ENCODE data around the gene RPS15A. TPM values are rescaled to one million over a fixed set of nuclear protein-coding genes. Genes with fewer than 3 reads are reported as not detected.

Gene RPS15A
- 6,481 TPM for polyA plus RNA-seq (2012; ENCODE audit: low read depth, missing spikeins)

DNA sequence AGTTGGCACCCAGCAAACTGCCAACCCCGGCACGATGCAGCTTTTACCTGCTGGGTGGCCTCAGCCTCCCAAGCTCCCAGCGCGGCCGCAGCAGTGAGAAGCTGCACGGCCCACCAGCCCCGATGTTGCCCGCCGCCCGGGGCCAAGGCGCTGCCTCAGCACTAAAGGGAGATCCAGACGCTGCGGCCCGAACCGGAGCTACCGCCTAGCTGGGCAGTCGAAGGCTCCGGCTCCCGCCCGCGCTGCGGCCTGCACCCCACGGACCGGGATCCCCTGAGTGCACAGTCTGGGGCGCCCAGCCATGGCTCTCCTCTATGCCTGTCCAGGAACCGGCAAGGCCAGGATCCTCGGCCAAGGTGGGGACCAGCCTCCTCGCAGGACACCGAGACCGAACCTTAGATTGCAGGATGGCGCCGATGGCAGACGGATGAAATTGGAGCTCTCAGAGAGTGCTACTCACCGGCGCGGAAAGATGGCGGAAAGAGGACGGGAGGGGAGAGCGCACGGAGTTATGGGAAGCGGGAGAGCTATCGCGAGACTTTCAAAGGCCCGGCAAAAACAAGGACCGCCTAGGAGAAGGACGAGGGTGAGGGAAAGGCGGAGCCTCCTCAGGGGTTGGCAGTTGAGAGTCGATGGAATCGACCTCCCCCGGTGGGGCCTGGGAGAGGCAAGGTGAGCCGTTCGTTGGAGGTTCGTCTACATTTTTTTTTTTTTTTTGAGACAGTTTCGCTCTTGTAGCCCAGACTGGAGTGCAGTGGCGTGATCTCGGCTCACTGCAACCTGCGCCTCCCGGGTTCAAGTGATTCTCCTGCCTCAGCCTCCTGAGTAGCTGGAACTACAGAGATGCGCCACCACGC, at the start of gene RPS15A:
Gene RPS15A, minus strand, starts transcription at position 485 of the 857 bp plus-strand sequence. CDS start 1,221 bp downstream, outside the sequence.
- peak; percentile 99 for TF ChIP-seq POLR2A (IDR thresholded peaks at IDR 0.05; ENCODE audit: low read depth, low read length)
- TF ChIP-seq TAF1 (IDR thresholded peaks at IDR 0.05; ENCODE audit: low read depth, low read length), result peak; percentile 98
- no peak for TF ChIP-seq SPI1 (IDR thresholded peaks at IDR 0.05; ENCODE audit: low read depth, low read length)
- peak; percentile 74 for TF ChIP-seq POU2F2 (IDR thresholded peaks at IDR 0.05; ENCODE audit: low read depth, low read length)
- TF ChIP-seq POLR2AphosphoS5 (IDR thresholded peaks at IDR 0.05; ENCODE audit: low read depth, low read length), result peak; percentile 99
- DNase-seq (ENCODE audit: insufficient read length, low spot score) (peak; percentile 95), FAIRE-seq (peak; percentile 77)

GRCh38 chr16:18839555-18839954, 49.4 kb upstream of the RPS15A start:
- DNase-seq (ENCODE audit: insufficient read length, low spot score) (no peak), FAIRE-seq (no peak)
- TF ChIP-seq SPI1 (IDR thresholded peaks at IDR 0.05; ENCODE audit: low read depth, low read length) (no peak), POLR2A (IDR thresholded peaks at IDR 0.05; ENCODE audit: low read depth, low read length) (no peak), POU2F2 (IDR thresholded peaks at IDR 0.05; ENCODE audit: low read depth, low read length) (no peak)

DNA sequence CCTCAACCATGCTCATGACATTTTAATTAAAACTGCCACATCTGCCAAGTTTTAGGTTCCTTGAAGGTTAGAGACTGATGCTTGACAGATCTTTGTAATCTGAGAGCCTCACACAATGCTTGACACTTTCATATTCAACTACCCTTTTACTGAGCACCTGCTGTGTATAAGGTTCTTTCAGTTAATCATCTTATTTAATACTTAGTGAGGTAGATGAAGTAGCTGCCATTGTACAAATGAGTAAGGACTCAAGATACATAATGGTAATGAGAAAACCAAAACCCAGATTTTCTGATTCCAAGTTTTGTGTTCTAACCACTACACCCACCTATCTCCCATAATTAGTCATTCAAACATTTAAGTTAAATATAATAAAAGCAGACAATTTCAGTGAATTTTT, 46.6 kb upstream of the RPS15A start:
- FAIRE-seq, result no peak
- TF ChIP-seq POLR2AphosphoS5 (IDR thresholded peaks at IDR 0.05; ENCODE audit: low read depth, low read length), result no peak
- TF ChIP-seq SPI1 (IDR thresholded peaks at IDR 0.05; ENCODE audit: low read depth, low read length), result no peak
- TF ChIP-seq POU2F2 (IDR thresholded peaks at IDR 0.05; ENCODE audit: low read depth, low read length), result no peak
- TF ChIP-seq TAF1 (IDR thresholded peaks at IDR 0.05; ENCODE audit: low read depth, low read length), result no peak
- no peak for TF ChIP-seq PAX5 (IDR thresholded peaks at IDR 0.05; ENCODE audit: insufficient read depth, low read length, severe bottlenecking)
- no peak for TF ChIP-seq POLR2A (IDR thresholded peaks at IDR 0.05; ENCODE audit: low read depth, low read length)

GRCh38 chr16:18834864-18835263, 44.7 kb upstream of the RPS15A start:
- FAIRE-seq (no peak), DNase-seq (ENCODE audit: insufficient read length, low spot score) (no peak)
- TF ChIP-seq POLR2A (IDR thresholded peaks at IDR 0.05; ENCODE audit: low read depth, low read length), result no peak
- no peak for TF ChIP-seq PAX5 (IDR thresholded peaks at IDR 0.05; ENCODE audit: insufficient read depth, low read length, severe bottlenecking)
- no peak for TF ChIP-seq SPI1 (IDR thresholded peaks at IDR 0.05; ENCODE audit: low read depth, low read length)
- no peak for TF ChIP-seq POLR2AphosphoS5 (IDR thresholded peaks at IDR 0.05; ENCODE audit: low read depth, low read length)
- no peak for TF ChIP-seq TAF1 (IDR thresholded peaks at IDR 0.05; ENCODE audit: low read depth, low read length)
- TF ChIP-seq POU2F2 (IDR thresholded peaks at IDR 0.05; ENCODE audit: low read depth, low read length), result no peak

More for the DNA sequence above, 46.6 kb upstream of the RPS15A start:
- no peak for DNase-seq (ENCODE audit: insufficient read length, low spot score)

GRCh38 chr16:18833707-18834505, 43.8 kb upstream of the RPS15A start:
- no peak for TF ChIP-seq POLR2A (IDR thresholded peaks at IDR 0.05; ENCODE audit: low read depth, low read length)
- no peak for TF ChIP-seq PAX5 (IDR thresholded peaks at IDR 0.05; ENCODE audit: insufficient read depth, low read length, severe bottlenecking)
- TF ChIP-seq SPI1 (IDR thresholded peaks at IDR 0.05; ENCODE audit: low read depth, low read length), result no peak
- no peak for TF ChIP-seq TAF1 (IDR thresholded peaks at IDR 0.05; ENCODE audit: low read depth, low read length)
- no peak for TF ChIP-seq POLR2AphosphoS5 (IDR thresholded peaks at IDR 0.05; ENCODE audit: low read depth, low read length)
- no peak for TF ChIP-seq POU2F2 (IDR thresholded peaks at IDR 0.05; ENCODE audit: low read depth, low read length)
- DNase-seq (ENCODE audit: insufficient read length, low spot score) (no peak), FAIRE-seq (no peak)

GRCh38 chr16:18832613-18833012, 42.5 kb upstream of the RPS15A start:
- DNase-seq (ENCODE audit: insufficient read length, low spot score) (no peak), FAIRE-seq (no peak)

GRCh38 chr16:18832006-18832405, 41.9 kb upstream of the RPS15A start:
- TF ChIP-seq POLR2AphosphoS5 (IDR thresholded peaks at IDR 0.05; ENCODE audit: low read depth, low read length) (no peak), SPI1 (IDR thresholded peaks at IDR 0.05; ENCODE audit: low read depth, low read length) (no peak), POU2F2 (IDR thresholded peaks at IDR 0.05; ENCODE audit: low read depth, low read length) (no peak), PAX5 (IDR thresholded peaks at IDR 0.05; ENCODE audit: insufficient read depth, low read length, severe bottlenecking) (no peak), TAF1 (IDR thresholded peaks at IDR 0.05; ENCODE audit: low read depth, low read length) (no peak), POLR2A (IDR thresholded peaks at IDR 0.05; ENCODE audit: low read depth, low read length) (no peak)
- FAIRE-seq (no peak), DNase-seq (ENCODE audit: insufficient read length, low spot score) (no peak)

More at GRCh38 chr16:18832613-18833012, 42.5 kb upstream of the RPS15A start:
- no peak for TF ChIP-seq SPI1 (IDR thresholded peaks at IDR 0.05; ENCODE audit: low read depth, low read length)
- TF ChIP-seq POLR2A (IDR thresholded peaks at IDR 0.05; ENCODE audit: low read depth, low read length), result no peak
- TF ChIP-seq TAF1 (IDR thresholded peaks at IDR 0.05; ENCODE audit: low read depth, low read length), result no peak
- TF ChIP-seq POLR2AphosphoS5 (IDR thresholded peaks at IDR 0.05; ENCODE audit: low read depth, low read length), result no peak
- TF ChIP-seq POU2F2 (IDR thresholded peaks at IDR 0.05; ENCODE audit: low read depth, low read length), result no peak
- TF ChIP-seq PAX5 (IDR thresholded peaks at IDR 0.05; ENCODE audit: insufficient read depth, low read length, severe bottlenecking), result no peak

- DNase-seq (ENCODE audit: insufficient read length, low spot score) (no peak), FAIRE-seq (no peak)
- TF ChIP-seq SPI1 (IDR thresholded peaks at IDR 0.05; ENCODE audit: low read depth, low read length), result no peak
- no peak for TF ChIP-seq POU2F2 (IDR thresholded peaks at IDR 0.05; ENCODE audit: low read depth, low read length)
- TF ChIP-seq TAF1 (IDR thresholded peaks at IDR 0.05; ENCODE audit: low read depth, low read length), result no peak
- no peak for TF ChIP-seq POLR2AphosphoS5 (IDR thresholded peaks at IDR 0.05; ENCODE audit: low read depth, low read length)
These were observed 39.1 kb upstream of the RPS15A start for GRCh38 chr16:18829251-18829650.

DNA sequence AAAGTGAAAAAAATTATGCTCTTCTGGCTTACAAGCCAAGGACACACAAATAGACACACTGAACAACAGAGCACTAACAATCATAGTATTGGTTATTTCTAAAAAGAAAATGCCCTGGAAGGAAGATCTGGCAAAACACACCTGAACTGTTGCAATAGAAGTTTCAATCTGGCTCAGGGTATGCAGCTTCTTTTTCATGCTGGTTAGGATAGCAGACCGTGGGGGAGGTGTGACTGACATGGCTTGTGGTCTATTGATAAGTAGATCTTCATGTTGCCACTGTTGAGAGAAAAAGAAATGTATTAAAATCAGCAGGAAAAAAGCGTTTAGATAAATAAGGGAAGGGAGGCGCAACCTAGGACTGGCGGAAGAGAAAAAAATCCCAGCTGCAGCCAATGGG, 37.8 kb upstream of the RPS15A start:
- TF ChIP-seq TAF1 (IDR thresholded peaks at IDR 0.05; ENCODE audit: low read depth, low read length) (no peak), POLR2A (IDR thresholded peaks at IDR 0.05; ENCODE audit: low read depth, low read length) (no peak), PAX5 (IDR thresholded peaks at IDR 0.05; ENCODE audit: insufficient read depth, low read length, severe bottlenecking) (no peak), SPI1 (IDR thresholded peaks at IDR 0.05; ENCODE audit: low read depth, low read length) (no peak), POLR2AphosphoS5 (IDR thresholded peaks at IDR 0.05; ENCODE audit: low read depth, low read length) (no peak), POU2F2 (IDR thresholded peaks at IDR 0.05; ENCODE audit: low read depth, low read length) (no peak)
- no peak for FAIRE-seq
- DNase-seq (ENCODE audit: insufficient read length, low spot score), result no peak

All from GM12891 (cell line).